ENCODE measurements around the gene NR5A2. TPM values are rescaled to one million over a fixed set of nuclear protein-coding genes. Genes with fewer than 3 reads are reported as not detected.

NR5A2 gene
- total and polyA plus RNA-seq, 2 donors from 2014 or later: 0.13 to 6.3 TPM

DNA sequence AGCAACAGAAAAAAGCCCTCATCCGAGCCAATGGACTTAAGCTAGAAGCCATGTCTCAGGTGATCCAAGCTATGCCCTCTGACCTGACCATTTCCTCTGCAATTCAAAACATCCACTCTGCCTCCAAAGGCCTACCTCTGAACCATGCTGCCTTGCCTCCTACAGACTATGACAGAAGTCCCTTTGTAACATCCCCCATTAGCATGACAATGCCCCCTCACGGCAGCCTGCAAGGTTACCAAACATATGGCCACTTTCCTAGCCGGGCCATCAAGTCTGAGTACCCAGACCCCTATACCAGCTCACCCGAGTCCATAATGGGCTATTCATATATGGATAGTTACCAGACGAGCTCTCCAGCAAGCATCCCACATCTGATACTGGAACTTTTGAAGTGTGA lies 20.7 kb downstream of the NR5A2 start:
- Histone ChIP-seq H3K9ac (ENCODE audit: low read length in 3 of 3) (no peak overlapping the region), H3K27ac (ENCODE audit: low read depth in 2 of 2, low read length in 2 of 2) (no peak overlapping the region), H3K9me3 (ENCODE audit: control insufficient read depth in 2 of 3, insufficient read depth in 1 of 3, low read length in 3 of 3) (no peaks in the 10 kb centered on the region), H3K36me3 (ENCODE audit: control insufficient read depth in 2 of 3, insufficient read depth in 3 of 3, low read length in 3 of 3) (no peaks in the 10 kb centered on the region), H3K27me3 (ENCODE audit: control insufficient read depth, insufficient read depth, low read length) (peaks cover 30% of the 10 kb centered on the region), H3K4me1 (ENCODE audit: control insufficient read depth in 2 of 3, insufficient read depth in 2 of 3, low read depth in 1 of 3, low read length in 3 of 3) (no peaks in the 10 kb centered on the region), H3K4me3 (ENCODE audit: low read length in 3 of 3) (no peak overlapping the region)
- FAIRE-seq (no peak), DNase-seq (no peak)
- intact Hi-C loops (cut with DNase I): no loop called here
- TF ChIP-seq, protein P1, sequence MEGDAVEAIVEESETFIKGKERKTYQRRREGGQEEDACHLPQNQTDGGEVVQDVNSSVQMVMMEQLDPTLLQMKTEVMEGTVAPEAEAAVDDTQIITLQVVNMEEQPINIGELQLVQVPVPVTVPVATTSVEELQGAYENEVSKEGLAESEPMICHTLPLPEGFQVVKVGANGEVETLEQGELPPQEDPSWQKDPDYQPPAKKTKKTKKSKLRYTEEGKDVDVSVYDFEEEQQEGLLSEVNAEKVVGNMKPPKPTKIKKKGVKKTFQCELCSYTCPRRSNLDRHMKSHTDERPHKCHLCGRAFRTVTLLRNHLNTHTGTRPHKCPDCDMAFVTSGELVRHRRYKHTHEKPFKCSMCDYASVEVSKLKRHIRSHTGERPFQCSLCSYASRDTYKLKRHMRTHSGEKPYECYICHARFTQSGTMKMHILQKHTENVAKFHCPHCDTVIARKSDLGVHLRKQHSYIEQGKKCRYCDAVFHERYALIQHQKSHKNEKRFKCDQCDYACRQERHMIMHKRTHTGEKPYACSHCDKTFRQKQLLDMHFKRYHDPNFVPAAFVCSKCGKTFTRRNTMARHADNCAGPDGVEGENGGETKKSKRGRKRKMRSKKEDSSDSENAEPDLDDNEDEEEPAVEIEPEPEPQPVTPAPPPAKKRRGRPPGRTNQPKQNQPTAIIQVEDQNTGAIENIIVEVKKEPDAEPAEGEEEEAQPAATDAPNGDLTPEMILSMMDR (IDR thresholded peaks at IDR 0.05; ENCODE audit: borderline replicate concordance, extremely low read depth, insufficient read depth): no peak

DNA sequence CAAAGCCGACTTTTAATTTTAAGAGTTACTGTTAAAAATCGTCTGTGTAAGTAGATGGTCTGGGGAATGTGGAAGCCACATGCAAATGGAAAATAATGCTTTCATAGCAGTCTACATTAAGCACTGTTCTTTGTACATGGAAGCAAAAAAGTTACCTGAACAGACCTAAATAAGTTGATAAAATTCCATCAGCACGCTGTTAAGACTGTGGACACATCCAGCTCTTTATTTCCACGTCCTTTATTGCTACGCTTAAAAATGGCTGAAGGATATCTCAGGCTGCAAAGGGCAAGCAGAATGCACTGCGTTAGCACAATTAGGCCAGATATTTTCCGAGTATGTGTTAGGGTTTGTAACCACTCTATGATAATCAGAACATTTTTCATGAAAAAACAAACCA lies 22.3 kb downstream of the NR5A2 start:
- no peak overlapping the region for H3K9ac ChIP-seq (ENCODE audit: low read length in 3 of 3)
- intact Hi-C loops (cut with DNase I): no loop called here
- FAIRE-seq (no peak), DNase-seq (no peak)
- H3K36me3 ChIP-seq (ENCODE audit: control insufficient read depth in 2 of 3, insufficient read depth in 3 of 3, low read length in 3 of 3): no peaks in the 10 kb centered on the region
- H3K9me3 ChIP-seq (ENCODE audit: control insufficient read depth in 2 of 3, insufficient read depth in 1 of 3, low read length in 3 of 3): no peaks in the 10 kb centered on the region
- no peak overlapping the region for H3K4me3 ChIP-seq (ENCODE audit: low read length in 3 of 3)
- peaks cover 16% of the 10 kb centered on the region for H3K27me3 ChIP-seq (ENCODE audit: control insufficient read depth, insufficient read depth, low read length)
- H3K4me1 ChIP-seq (ENCODE audit: control insufficient read depth in 2 of 3, insufficient read depth in 2 of 3, low read depth in 1 of 3, low read length in 3 of 3): no peaks in the 10 kb centered on the region
- TF ChIP-seq, protein P1 (IDR thresholded peaks at IDR 0.05; ENCODE audit: borderline replicate concordance, extremely low read depth, insufficient read depth): no peak
- no peak overlapping the region for H3K27ac ChIP-seq (ENCODE audit: low read depth in 2 of 2, low read length in 2 of 2)

DNA sequence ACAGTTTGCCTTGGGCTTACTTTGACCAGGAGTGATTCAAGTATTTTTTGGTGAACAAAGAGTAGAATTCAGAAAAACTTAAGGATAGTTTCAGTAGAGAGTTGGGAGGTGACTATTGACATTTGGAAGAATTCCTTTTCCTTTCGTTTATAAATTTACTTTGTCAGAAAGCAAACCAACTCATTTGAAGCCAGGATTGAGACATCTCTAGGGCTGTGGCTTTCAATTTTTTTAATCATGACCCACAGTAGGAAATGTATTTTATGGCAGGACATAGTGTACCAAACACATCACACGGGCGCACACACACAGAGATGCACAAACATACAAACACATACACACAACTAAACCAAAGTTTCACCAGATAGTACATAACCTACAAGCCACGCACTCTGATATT lies 24.1 kb downstream of the NR5A2 start:
- peaks cover 3% of the 10 kb centered on the region for H3K27me3 ChIP-seq (ENCODE audit: control insufficient read depth, insufficient read depth, low read length)
- H3K9me3 ChIP-seq (ENCODE audit: control insufficient read depth in 2 of 3, insufficient read depth in 1 of 3, low read length in 3 of 3): no peaks in the 10 kb centered on the region
- no peaks in the 10 kb centered on the region for H3K36me3 ChIP-seq (ENCODE audit: control insufficient read depth in 2 of 3, insufficient read depth in 3 of 3, low read length in 3 of 3)
- no peak overlapping the region for H3K9ac ChIP-seq (ENCODE audit: low read length in 3 of 3)
- H3K4me3 ChIP-seq (ENCODE audit: low read length in 3 of 3): no peak overlapping the region
- H3K4me1 ChIP-seq (ENCODE audit: control insufficient read depth in 2 of 3, insufficient read depth in 2 of 3, low read depth in 1 of 3, low read length in 3 of 3): no peaks in the 10 kb centered on the region
- intact Hi-C loops (cut with DNase I): no loop called here
- TF ChIP-seq, protein P1 (IDR thresholded peaks at IDR 0.05; ENCODE audit: borderline replicate concordance, extremely low read depth, insufficient read depth): no peak
- no peak for DNase-seq
- no peak for FAIRE-seq
- H3K27ac ChIP-seq (ENCODE audit: low read depth in 2 of 2, low read length in 2 of 2): no peak overlapping the region

DNA sequence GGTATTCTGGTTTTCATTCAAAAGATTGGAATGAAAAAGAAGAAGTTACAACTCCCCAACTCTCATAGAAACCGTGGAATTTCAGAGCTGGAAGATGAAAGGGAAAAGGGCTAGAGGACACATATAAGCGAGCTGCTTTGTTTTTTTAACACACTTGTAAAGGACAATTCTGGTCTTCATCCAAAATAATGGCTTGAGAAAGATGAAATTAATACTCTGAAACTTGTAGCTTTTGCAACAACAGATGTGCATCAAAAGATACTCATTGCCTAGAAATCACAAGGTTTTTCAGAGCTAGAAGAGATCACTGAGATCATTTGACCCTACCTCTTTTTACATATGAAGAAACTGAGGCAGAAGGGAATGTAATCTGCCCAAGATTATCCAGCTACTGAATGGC lies 25.6 kb downstream of the NR5A2 start:
- FAIRE-seq (no peak), DNase-seq (no peak)
- H3K27me3 ChIP-seq (ENCODE audit: control insufficient read depth, insufficient read depth, low read length): peaks cover 2% of the 10 kb centered on the region
- intact Hi-C loops (cut with DNase I): no loop called here
- no peak overlapping the region for H3K4me3 ChIP-seq (ENCODE audit: low read length in 3 of 3)
- H3K9me3 ChIP-seq (ENCODE audit: control insufficient read depth in 2 of 3, insufficient read depth in 1 of 3, low read length in 3 of 3): no peaks in the 10 kb centered on the region
- no peak overlapping the region for H3K9ac ChIP-seq (ENCODE audit: low read length in 3 of 3)
- no peak overlapping the region for H3K27ac ChIP-seq (ENCODE audit: low read depth in 2 of 2, low read length in 2 of 2)
- no peaks in the 10 kb centered on the region for H3K36me3 ChIP-seq (ENCODE audit: control insufficient read depth in 2 of 3, insufficient read depth in 3 of 3, low read length in 3 of 3)
- TF ChIP-seq, protein P1 (IDR thresholded peaks at IDR 0.05; ENCODE audit: borderline replicate concordance, extremely low read depth, insufficient read depth): no peak
- no peaks in the 10 kb centered on the region for H3K4me1 ChIP-seq (ENCODE audit: control insufficient read depth in 2 of 3, insufficient read depth in 2 of 3, low read depth in 1 of 3, low read length in 3 of 3)
